GM18909 (cell line): Measurements from ENCODE around the gene WASHC1.
"Not testable (repeated sequence)": the region's sequence is repeated elsewhere in the genome, so short reads cannot be mapped to it uniquely, and the experiment has no call there.

Experiments used
- ATAC-seq: cut with Tn5 transposase; IDR thresholded peaks from one replicate; pipeline ENCODE4 v1.9.1; 2021; ENCODE audit warnings: mild to moderate bottlenecking; ENCODE audit not compliant: unreplicated experiment, poor library complexity

Gene WASHC1

GRCh38 chr9:14129-14809 is 15.0 kb downstream of the WASHC1 start:
- not testable (repeated sequence) for ATAC-seq

DNA sequence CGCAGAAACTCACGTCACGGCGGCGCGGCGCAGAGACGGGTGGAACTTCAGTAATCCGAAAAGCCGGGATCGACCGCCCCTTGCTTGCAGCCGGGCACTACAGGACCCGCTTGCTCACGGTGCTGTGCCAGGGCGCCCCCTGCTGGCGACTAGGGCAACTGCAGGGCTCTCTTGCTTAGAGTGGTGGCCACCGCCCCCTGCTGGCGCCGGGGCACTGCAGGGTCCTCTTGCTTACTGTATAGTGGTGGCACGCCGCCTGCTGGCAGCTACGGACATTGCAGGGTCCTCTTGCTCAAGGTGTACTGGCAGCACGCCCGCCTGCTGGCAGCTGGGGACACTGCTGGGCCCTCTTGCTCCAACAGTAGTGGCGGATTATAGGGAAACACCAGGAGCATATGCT is 18.1 kb downstream of the WASHC1 start:
- not testable (repeated sequence) for ATAC-seq

DNA sequence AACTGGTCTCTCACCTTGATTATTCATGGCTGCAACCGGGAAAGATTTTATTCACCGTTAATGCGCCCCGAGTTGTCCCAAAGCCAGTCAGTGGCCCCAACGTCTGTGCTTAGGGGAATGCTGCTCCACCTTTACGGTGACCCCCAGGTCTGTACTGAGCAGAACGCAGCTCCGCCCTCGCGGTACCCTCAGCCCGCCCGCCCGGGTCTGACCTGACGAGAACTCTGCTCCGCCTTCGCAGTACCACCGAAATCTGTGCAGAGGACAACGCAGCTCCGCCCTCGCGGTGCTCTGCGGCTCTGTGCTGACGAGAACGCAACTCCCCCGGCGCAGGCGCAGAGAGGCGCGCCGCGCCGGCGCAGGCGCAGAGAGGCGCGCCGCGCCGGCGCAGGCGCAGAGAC is 18.6 kb downstream of the WASHC1 start:
- not testable (repeated sequence) for ATAC-seq

GRCh38 chr9:10207-10606 is 19.0 kb downstream of the WASHC1 start:
- ATAC-seq, result not testable (repeated sequence)
